Measurements from ENCODE around the gene UBAP2L.

UBAP2L gene

GRCh38 chr1:154186852-154187501 lies 33.8 kb upstream of the UBAP2L start:
- Histone ChIP-seq H3K27ac (no peak overlapping the region), H3K4me1 (ENCODE audit: low read depth, poor library complexity, severe bottlenecking) (peaks cover 33% of the 10 kb centered on the region), H3K36me3 (ENCODE audit: insufficient read depth) (no peaks in the 10 kb centered on the region), H4K20me1 (ENCODE audit: insufficient read depth) (peaks cover 3% of the 10 kb centered on the region; the same call in 1 of the 2 replicates), H3K9ac (no peak overlapping the region), H3K4me3 (IDR thresholded peaks at IDR 0.05; ENCODE audit: insufficient read depth, low read depth, low read length) (no peak overlapping the region), H3K27me3 (ENCODE audit: insufficient read depth, low read depth) (peaks cover 8% of the 10 kb centered on the region), H2AFZ (ENCODE audit: low read depth) (no peak overlapping the region), H3K4me2 (no peak overlapping the region), H3K79me2 (ENCODE audit: insufficient read depth, low read depth) (peaks cover 11% of the 10 kb centered on the region)
- TF ChIP-seq CTCF (conservative IDR thresholded peaks at IDR 0.05; ENCODE audit: low read depth, low read length) = no peak

GRCh38 chr1:154190550-154190949 lies 30.2 kb upstream of the UBAP2L start:
- H2AFZ ChIP-seq (ENCODE audit: low read depth) = no peak overlapping the region
- H3K27me3 ChIP-seq (ENCODE audit: insufficient read depth, low read depth) = peaks cover 28% of the 10 kb centered on the region
- H3K4me1 ChIP-seq (ENCODE audit: low read depth, poor library complexity, severe bottlenecking) = peaks cover 30% of the 10 kb centered on the region
- no peaks in the 10 kb centered on the region for H4K20me1 ChIP-seq (ENCODE audit: insufficient read depth)
- H3K36me3 ChIP-seq (ENCODE audit: insufficient read depth) = no peaks in the 10 kb centered on the region
- no peak overlapping the region for H3K4me3 ChIP-seq (IDR thresholded peaks at IDR 0.05; ENCODE audit: insufficient read depth, low read depth, low read length)
- no peak overlapping the region for H3K9ac ChIP-seq
- no peak overlapping the region for H3K27ac ChIP-seq
- H3K4me2 ChIP-seq = no peak overlapping the region
- H3K79me2 ChIP-seq (ENCODE audit: insufficient read depth, low read depth) = no peaks in the 10 kb centered on the region
- no peak for TF ChIP-seq CTCF (conservative IDR thresholded peaks at IDR 0.05; ENCODE audit: low read depth, low read length)

- TF ChIP-seq CTCF (conservative IDR thresholded peaks at IDR 0.05; ENCODE audit: low read depth, low read length) = no peak
- Histone ChIP-seq H3K9ac (no peak within 1 kb of the TSS), H2AFZ (ENCODE audit: low read depth) (peak within 1 kb of the TSS; percentile 2; the same call in 1 of the 2 replicates), H3K4me2 (no peak within 1 kb of the TSS), H3K4me3 (IDR thresholded peaks at IDR 0.05; ENCODE audit: insufficient read depth, low read depth, low read length) (no peak within 1 kb of the TSS), H3K36me3 (ENCODE audit: insufficient read depth) (no peaks in the 10 kb centered on the region), H3K4me1 (ENCODE audit: low read depth, poor library complexity, severe bottlenecking) (peaks cover 15% of the 10 kb centered on the region), H3K79me2 (ENCODE audit: insufficient read depth, low read depth) (no peaks in the 10 kb centered on the region), H4K20me1 (ENCODE audit: insufficient read depth) (no peaks in the 10 kb centered on the region), H3K27ac (no peak within 1 kb of the TSS), H3K27me3 (ENCODE audit: insufficient read depth, low read depth) (peaks cover 28% of the 10 kb centered on the region)
These were observed 28.7 kb upstream of the UBAP2L start, which contains the start of gene TPM3 for GRCh38 chr1:154191990-154192461. TPM3 (minus strand) TSS chr1:154192100; CDS start chr1:154192018, 82 bp downstream.

GRCh38 chr1:154192476-154192875 lies 28.3 kb upstream of the UBAP2L start:
- no peaks in the 10 kb centered on the region for H4K20me1 ChIP-seq (ENCODE audit: insufficient read depth)
- no peaks in the 10 kb centered on the region for H3K36me3 ChIP-seq (ENCODE audit: insufficient read depth)
- no peaks in the 10 kb centered on the region for H3K79me2 ChIP-seq (ENCODE audit: insufficient read depth, low read depth)
- no peak overlapping the region for H2AFZ ChIP-seq (ENCODE audit: low read depth)
- H3K27ac ChIP-seq = no peak overlapping the region
- no peak overlapping the region for H3K9ac ChIP-seq
- H3K27me3 ChIP-seq (ENCODE audit: insufficient read depth, low read depth) = peaks cover 28% of the 10 kb centered on the region
- peaks cover 10% of the 10 kb centered on the region for H3K4me1 ChIP-seq (ENCODE audit: low read depth, poor library complexity, severe bottlenecking)
- H3K4me3 ChIP-seq (IDR thresholded peaks at IDR 0.05; ENCODE audit: insufficient read depth, low read depth, low read length) = no peak overlapping the region
- H3K4me2 ChIP-seq = no peak overlapping the region
- TF ChIP-seq CTCF (conservative IDR thresholded peaks at IDR 0.05; ENCODE audit: low read depth, low read length) = no peak

All from KMS-11 (cell line).